Astrocyte (in vitro differentiated cells and primary cell): ENCODE measurements around the gene GPAT3. TPM values are rescaled to one million over a fixed set of nuclear protein-coding genes. Genes with fewer than 3 reads are reported as not detected.

Experiments
- DNase-seq: peaks from one replicate; pipeline ENCODE4 v3.0.0-alpha.2; 2010; ENCODE audit warnings: low read depth
- FAIRE-seq: peaks from 2 replicates; lab custom pipeline; 2011; peaks lifted over from hg19 to GRCh38; lab: Jason Lieb, UNC
- H2AFZ ChIP-seq: 2 replicates; pipeline ENCODE4 v1.6.0; 2012; ENCODE audit warnings: low read depth, low read length, inconsistent platforms
- H3K27ac ChIP-seq: 2 replicates; pipeline ENCODE4 v1.5.1; 2011; ENCODE audit warnings: low read depth, low read length, inconsistent platforms
- H3K27me3 ChIP-seq: 2 replicates; pipeline ENCODE4 v1.6.0; 2011; ENCODE audit warnings: low read length, inconsistent platforms; ENCODE audit not compliant: insufficient read depth
- H3K36me3 ChIP-seq: 2 replicates; pipeline ENCODE4 v1.5.1; 2011; ENCODE audit warnings: low read length, inconsistent platforms; ENCODE audit not compliant: insufficient read depth
- H3K4me1 ChIP-seq: 2 replicates; pipeline ENCODE4 v1.5.1; 2011; ENCODE audit warnings: low read length, inconsistent platforms; ENCODE audit not compliant: insufficient read depth
- H3K4me2 ChIP-seq: 2 replicates; pipeline ENCODE4 v1.6.0; 2012; ENCODE audit warnings: low read length, inconsistent platforms
- H3K4me3 ChIP-seq: 2 replicates; pipeline ENCODE4 v1.5.1; 2011; ENCODE audit warnings: low read depth, mild to moderate bottlenecking, low read length, inconsistent platforms; ENCODE audit not compliant: insufficient read depth
- H3K79me2 ChIP-seq: 2 replicates; pipeline ENCODE4 v1.6.0; 2012; ENCODE audit warnings: mild to moderate bottlenecking, low read length, inconsistent platforms; ENCODE audit not compliant: insufficient read depth
- H3K9ac ChIP-seq: 2 replicates; pipeline ENCODE4 v1.6.0; 2012; ENCODE audit warnings: mild to moderate bottlenecking, low read length, inconsistent platforms
- H3K9me3 ChIP-seq: 2 replicates; pipeline ENCODE4 v1.5.1; 2012; ENCODE audit warnings: low read depth, mild to moderate bottlenecking, low read length, inconsistent platforms; ENCODE audit not compliant: insufficient read depth
- H4K20me1 ChIP-seq: 2 replicates; pipeline ENCODE4 v1.6.0; 2012; ENCODE audit warnings: low read length, inconsistent platforms; ENCODE audit not compliant: insufficient read depth
- H3K27ac Mint-ChIP-seq: one replicate; pipeline ENCODE4 v1.8.0; 2021; ENCODE audit warnings: mild to moderate bottlenecking, mixed read lengths; ENCODE audit not compliant: unreplicated experiment
- H3K27me3 Mint-ChIP-seq: one replicate; pipeline ENCODE4 v1.8.0; 2021; ENCODE audit warnings: low read depth, mixed read lengths; ENCODE audit not compliant: unreplicated experiment
- H3K36me3 Mint-ChIP-seq: one replicate; pipeline ENCODE4 v1.8.0; 2021; ENCODE audit warnings: low read depth, mixed read lengths; ENCODE audit not compliant: unreplicated experiment
- H3K4me1 Mint-ChIP-seq: one replicate; pipeline ENCODE4 v1.8.0; 2021; ENCODE audit warnings: low read depth, mixed read lengths; ENCODE audit not compliant: unreplicated experiment
- H3K4me3 Mint-ChIP-seq: one replicate; pipeline ENCODE4 v1.8.0; 2021; ENCODE audit warnings: mild to moderate bottlenecking, moderate library complexity, mixed read lengths; ENCODE audit not compliant: unreplicated experiment
- H3K9me3 Mint-ChIP-seq: one replicate; pipeline ENCODE4 v1.8.0; 2021; ENCODE audit warnings: mild to moderate bottlenecking, mixed read lengths; ENCODE audit not compliant: unreplicated experiment
- CTCF ChIP-seq: IDR thresholded peaks from 2 replicates; pipeline ENCODE4 v1.5.1; 2011; ENCODE audit warnings: low read depth, mild to moderate bottlenecking, inconsistent platforms, low read length, moderate library complexity; ENCODE audit not compliant: insufficient read depth
- EZH2 ChIP-seq: IDR thresholded peaks from 2 replicates; pipeline ENCODE4 v1.6.1; 2012; ENCODE audit warnings: mild to moderate bottlenecking, low read length, inconsistent platforms; ENCODE audit not compliant: insufficient read depth
- total RNA-seq: library from RNA; stranded (reverse); gene quantifications from 2 replicates; pipeline ENCODE4 v1.2.1, GENCODE V29; 2021

GPAT3 gene
- total RNA-seq, 1 donor from 2014 or later = 0.39 TPM

GRCh38 chr4:83613023-83613422, 77.1 kb downstream of the GPAT3 start:
- Mint-ChIP-seq H3K27me3 (no peaks in the 10 kb centered on the region), H3K9me3 (peaks cover 10% of the 10 kb centered on the region), H3K4me1 (peaks cover 4% of the 10 kb centered on the region), H3K36me3 (no peaks in the 10 kb centered on the region), H3K4me3 (no peak overlapping the region), H3K27ac (no peak overlapping the region)
- DNase-seq (no peak), FAIRE-seq (no peak)
- H2AFZ ChIP-seq = no peak overlapping the region
- no peak overlapping the region for H3K9ac ChIP-seq
- H3K4me3 ChIP-seq = no peak overlapping the region
- TF ChIP-seq EZH2 (no peak), CTCF (no peak)
- peaks cover 5% of the 10 kb centered on the region for H3K4me1 ChIP-seq
- H3K27me3 ChIP-seq = no peaks in the 10 kb centered on the region
- H3K36me3 ChIP-seq = no peaks in the 10 kb centered on the region
- no peak overlapping the region for H3K27ac ChIP-seq
- no peaks in the 10 kb centered on the region for H3K79me2 ChIP-seq
- H3K4me2 ChIP-seq = no peak overlapping the region
- H3K9me3 ChIP-seq = no peaks in the 10 kb centered on the region
- H4K20me1 ChIP-seq = no peaks in the 10 kb centered on the region

GRCh38 chr4:83613994-83614393, 78.1 kb downstream of the GPAT3 start:
- FAIRE-seq (no peak), DNase-seq (no peak)
- Histone ChIP-seq H3K4me3 (no peak overlapping the region), H3K9ac (no peak overlapping the region), H3K27ac (no peak overlapping the region), H4K20me1 (no peaks in the 10 kb centered on the region), H3K4me1 (peaks cover 14% of the 10 kb centered on the region), H3K4me2 (no peak overlapping the region), H3K9me3 (no peaks in the 10 kb centered on the region), H2AFZ (no peak overlapping the region), H3K36me3 (no peaks in the 10 kb centered on the region), H3K79me2 (no peaks in the 10 kb centered on the region), H3K27me3 (no peaks in the 10 kb centered on the region)
- Mint-ChIP-seq H3K4me1 (peaks cover 12% of the 10 kb centered on the region), H3K4me3 (no peak overlapping the region), H3K27me3 (no peaks in the 10 kb centered on the region), H3K27ac (no peak overlapping the region), H3K36me3 (no peaks in the 10 kb centered on the region), H3K9me3 (peaks cover 10% of the 10 kb centered on the region)
- TF ChIP-seq EZH2 (no peak), CTCF (no peak)

GRCh38 chr4:83616252-83616651, 80.3 kb downstream of the GPAT3 start:
- Histone ChIP-seq H4K20me1 (no peaks in the 10 kb centered on the region), H3K4me2 (no peak overlapping the region), H3K9ac (no peak overlapping the region), H3K27ac (no peak overlapping the region), H2AFZ (no peak overlapping the region), H3K9me3 (peaks cover 1% of the 10 kb centered on the region), H3K27me3 (no peaks in the 10 kb centered on the region), H3K79me2 (no peaks in the 10 kb centered on the region), H3K4me3 (no peak overlapping the region), H3K4me1 (peaks cover 21% of the 10 kb centered on the region), H3K36me3 (no peaks in the 10 kb centered on the region)
- no peak overlapping the region for H3K4me3 Mint-ChIP-seq
- peaks cover 10% of the 10 kb centered on the region for H3K9me3 Mint-ChIP-seq
- no peak for TF ChIP-seq EZH2
- no peak for TF ChIP-seq CTCF
- H3K27ac Mint-ChIP-seq = no peak overlapping the region
- peaks cover 21% of the 10 kb centered on the region for H3K4me1 Mint-ChIP-seq
- no peak for DNase-seq
- H3K36me3 Mint-ChIP-seq = no peaks in the 10 kb centered on the region
- H3K27me3 Mint-ChIP-seq = no peaks in the 10 kb centered on the region
- no peak for FAIRE-seq
